CD14-positive monocyte (primary cell): ENCODE results near the gene TP53I3. TPM values are rescaled to one million over a fixed set of nuclear protein-coding genes. Genes with fewer than 3 reads are reported as not detected.

ENCODE experiments used
- DNase-seq, 3 donors: peaks; one replicate each; pipeline ENCODE4 v3.0.0-alpha.2; 2011 to 2022
- H2AFZ ChIP-seq: 2 replicates; pipeline ENCODE4 v1.6.0; 2012; ENCODE audit warnings: mild to moderate bottlenecking, low read depth, low read length, inconsistent platforms; ENCODE audit not compliant: insufficient read depth, poor library complexity, severe bottlenecking
- H3K27ac ChIP-seq, 2 donors: 1 replicate in 1 of 2; 2 replicates in 1 of 2; pipeline ENCODE4 v1.5.1; 2012 to 2013; ENCODE audit warnings: low read length in 2 of 2, control low read depth in 1 of 2, inconsistent platforms in 1 of 2, low read depth in 1 of 2, mild to moderate bottlenecking in 1 of 2
- H3K27me3 ChIP-seq, 2 donors: one replicate each; pipeline versions ENCODE4 v1.6.0 to v1.6.1; 2011 to 2013; ENCODE audit warnings: low read length in 2 of 2; ENCODE audit not compliant: control insufficient read depth in 2 of 2, insufficient read depth in 2 of 2
- H3K36me3 ChIP-seq, 2 donors: replicated peaks in 1 of 2; 1 replicate in 1 of 2; 2 replicates in 1 of 2; pipeline versions ENCODE4 v1.5.1 to v1.6.1; 2012 to 2013; ENCODE audit warnings: low read length in 2 of 2, control low read depth in 1 of 2, inconsistent platforms in 1 of 2, mild to moderate bottlenecking in 1 of 2; ENCODE audit not compliant: insufficient read depth in 2 of 2, control insufficient read depth in 1 of 2
- H3K4me1 ChIP-seq, 2 donors: 1 replicate in 1 of 2; 2 replicates in 1 of 2; pipeline versions ENCODE4 v1.5.1 to v1.6.1; 2012 to 2013; ENCODE audit warnings: low read length in 2 of 2, control low read depth in 1 of 2, inconsistent platforms in 1 of 2, mild to moderate bottlenecking in 1 of 2, moderate library complexity in 1 of 2; ENCODE audit not compliant: insufficient read depth in 2 of 2, control insufficient read depth in 1 of 2
- H3K4me2 ChIP-seq: replicated peaks from 2 replicates; pipeline ENCODE3; 2012; ENCODE audit warnings: low read length, moderate library complexity, mild to moderate bottlenecking; ENCODE audit not compliant: poor library complexity, severe bottlenecking; ENCODE audit errors: extremely low read depth
- H3K4me3 ChIP-seq, 3 experiments: fragments of 200-600 bp in 1 of 3; sonication (generic) in 1 of 3; replicated peaks in 1 of 3; 1 replicate in 2 of 3; 2 replicates in 1 of 3; pipeline ENCODE4 v1.5.1; 2011 to 2013; ENCODE audit warnings: low read length in 3 of 3, mild to moderate bottlenecking in 3 of 3, control low read depth in 2 of 3, low read depth in 2 of 3, inconsistent platforms in 1 of 3, moderate library complexity in 1 of 3
- H3K79me2 ChIP-seq: 2 replicates; pipeline ENCODE4 v1.6.0; 2012; ENCODE audit warnings: mild to moderate bottlenecking, control low read depth, inconsistent platforms, low read length, moderate library complexity; ENCODE audit not compliant: insufficient read depth
- H3K9ac ChIP-seq: 2 replicates; pipeline ENCODE4 v1.6.0; 2017; ENCODE audit warnings: low read length, mild to moderate bottlenecking; ENCODE audit not compliant: insufficient read depth, poor library complexity, severe bottlenecking
- H3K9me3 ChIP-seq, 2 donors: replicated peaks in 1 of 2; 1 replicate in 1 of 2; 2 replicates in 1 of 2; pipeline versions ENCODE4 v1.5.1 to v1.6.1; 2012 to 2013; ENCODE audit warnings: low read length in 2 of 2, control low read depth in 1 of 2; ENCODE audit not compliant: control insufficient read depth in 1 of 2, insufficient read depth in 1 of 2
- H4K20me1 ChIP-seq: 2 replicates; pipeline ENCODE4 v1.6.0; 2012; ENCODE audit warnings: mild to moderate bottlenecking, low read length, control low read depth, moderate library complexity; ENCODE audit not compliant: insufficient read depth
- H3K27ac Mint-ChIP-seq, 7 donors: one replicate each; pipeline ENCODE4 v1.8.0; 2020; ENCODE audit warnings: mild to moderate bottlenecking in 7 of 7, mixed read lengths in 7 of 7, moderate library complexity in 6 of 7, inconsistent platforms in 2 of 7
- H3K27me3 Mint-ChIP-seq, 3 donors: one replicate each; pipeline ENCODE4 v1.8.0; 2021 to 2022; ENCODE audit warnings: low read depth in 3 of 3, mild to moderate bottlenecking in 3 of 3, mixed read lengths in 3 of 3, moderate library complexity in 3 of 3, inconsistent platforms in 1 of 3
- H3K36me3 Mint-ChIP-seq, 2 donors: one replicate each; pipeline ENCODE4 v1.8.0; 2020; ENCODE audit warnings: mixed read lengths in 2 of 2, inconsistent platforms in 1 of 2, mild to moderate bottlenecking in 1 of 2
- H3K4me1 Mint-ChIP-seq: one replicate; pipeline ENCODE4 v1.8.0; 2020; ENCODE audit warnings: mild to moderate bottlenecking, mixed read lengths
- H3K4me3 Mint-ChIP-seq, 2 donors: one replicate each; pipeline ENCODE4 v1.8.0; 2020; ENCODE audit warnings: mild to moderate bottlenecking in 2 of 2, mixed read lengths in 2 of 2, moderate library complexity in 1 of 2
- H3K9me3 Mint-ChIP-seq, 7 donors: one replicate each; pipeline ENCODE4 v1.8.0; 2020 to 2022; ENCODE audit warnings: mixed read lengths in 7 of 7, mild to moderate bottlenecking in 6 of 7, moderate library complexity in 6 of 7, inconsistent platforms in 2 of 7
- WGBS: methylation state at CpG from one replicate; pipeline ENCODE4 v1.1.5; 2013; ENCODE audit warnings: missing lambda C conversion rate; ENCODE audit not compliant: insufficient coverage; 5-methylcytosine and 5-hydroxymethylcytosine counted together
- intact Hi-C, 2 donors: fragments of 100-400 bp; cut with micrococcal nuclease; formaldehyde crosslinking; loops; one replicate each; pipeline versions ENCODE4 v1.15.0 to v1.15.1; 2023
- polyA plus RNA-seq, 3 donors: library from polyadenylated mRNA; depleted of rRNA in 1 of 3; unstranded in 2 of 3; stranded (reverse) in 1 of 3; fragments of 300-500 nt in 2 of 3; fragments of >200 nt in 1 of 3; fragmentation: Illumina TruSeq in 2 of 3; gene quantifications; 1 replicate in 2 of 3; 2 replicates in 1 of 3; pipeline ENCODE4 v1.2.3, GENCODE V29; 2012 to 2021
- TF ChIP-seq, protein P1 (sequence below): fragments of 200-600 bp; IDR thresholded peaks from one replicate; pipeline ENCODE4 v1.8.0; 2022; ENCODE audit warnings: antibody characterized with exemption, mild to moderate bottlenecking

Gene TP53I3
- polyA plus RNA-seq, 3 donors: 24.5 to 41.7 (median 34.9) TPM

DNA sequence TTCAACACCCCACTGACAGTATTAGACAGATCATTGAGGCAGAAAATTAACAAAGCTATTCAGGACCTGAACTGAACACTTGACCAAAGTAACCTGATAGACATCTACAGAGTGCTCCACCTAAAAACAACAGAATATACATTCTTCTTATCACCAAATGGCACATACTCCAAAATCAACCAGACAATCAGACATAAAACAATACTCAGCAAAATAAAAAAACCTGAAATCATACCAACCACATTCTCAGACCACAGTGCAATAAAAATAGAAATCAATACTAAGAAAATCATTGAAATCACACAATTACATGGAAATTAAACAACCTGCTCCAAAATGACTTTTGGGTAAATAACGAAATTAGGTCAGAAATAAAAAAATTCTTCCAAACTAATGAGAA, 22.7 kb upstream of the TP53I3 start:
- no peaks in the 10 kb centered on the region for H3K4me1 Mint-ChIP-seq
- Histone ChIP-seq H3K4me1 (no peaks in the 10 kb centered on the region), H3K27ac (no peak overlapping the region), H3K4me2 (no peak overlapping the region), H4K20me1 (no peaks in the 10 kb centered on the region), H3K27me3 (no peaks in the 10 kb centered on the region), H3K79me2 (no peaks in the 10 kb centered on the region), H3K36me3 (peaks cover 13 to 18% of the 10 kb centered on the region in 2 donors), H3K9ac (no peak overlapping the region), H3K4me3 (no peak overlapping the region), H3K9me3 (peaks cover 6 to 22% of the 10 kb centered on the region in 2 donors), H2AFZ (no peak overlapping the region)
- peaks cover 21 to 40% (median 34%) of the 10 kb centered on the region in 7 donors for H3K9me3 Mint-ChIP-seq
- no peak overlapping the region for H3K4me3 Mint-ChIP-seq
- no peak overlapping the region for H3K27ac Mint-ChIP-seq
- intact Hi-C loops: no loop called here
- no CpG with 5 or more reads among the region's 1 CpG for WGBS
- TF ChIP-seq, protein P1, sequence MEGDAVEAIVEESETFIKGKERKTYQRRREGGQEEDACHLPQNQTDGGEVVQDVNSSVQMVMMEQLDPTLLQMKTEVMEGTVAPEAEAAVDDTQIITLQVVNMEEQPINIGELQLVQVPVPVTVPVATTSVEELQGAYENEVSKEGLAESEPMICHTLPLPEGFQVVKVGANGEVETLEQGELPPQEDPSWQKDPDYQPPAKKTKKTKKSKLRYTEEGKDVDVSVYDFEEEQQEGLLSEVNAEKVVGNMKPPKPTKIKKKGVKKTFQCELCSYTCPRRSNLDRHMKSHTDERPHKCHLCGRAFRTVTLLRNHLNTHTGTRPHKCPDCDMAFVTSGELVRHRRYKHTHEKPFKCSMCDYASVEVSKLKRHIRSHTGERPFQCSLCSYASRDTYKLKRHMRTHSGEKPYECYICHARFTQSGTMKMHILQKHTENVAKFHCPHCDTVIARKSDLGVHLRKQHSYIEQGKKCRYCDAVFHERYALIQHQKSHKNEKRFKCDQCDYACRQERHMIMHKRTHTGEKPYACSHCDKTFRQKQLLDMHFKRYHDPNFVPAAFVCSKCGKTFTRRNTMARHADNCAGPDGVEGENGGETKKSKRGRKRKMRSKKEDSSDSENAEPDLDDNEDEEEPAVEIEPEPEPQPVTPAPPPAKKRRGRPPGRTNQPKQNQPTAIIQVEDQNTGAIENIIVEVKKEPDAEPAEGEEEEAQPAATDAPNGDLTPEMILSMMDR: no peak
- DNase-seq: no peak
- peaks cover 0 to 2% (median 0%) of the 10 kb centered on the region in 3 donors for H3K27me3 Mint-ChIP-seq
- H3K36me3 Mint-ChIP-seq: peaks cover 17 to 35% of the 10 kb centered on the region in 2 donors

DNA sequence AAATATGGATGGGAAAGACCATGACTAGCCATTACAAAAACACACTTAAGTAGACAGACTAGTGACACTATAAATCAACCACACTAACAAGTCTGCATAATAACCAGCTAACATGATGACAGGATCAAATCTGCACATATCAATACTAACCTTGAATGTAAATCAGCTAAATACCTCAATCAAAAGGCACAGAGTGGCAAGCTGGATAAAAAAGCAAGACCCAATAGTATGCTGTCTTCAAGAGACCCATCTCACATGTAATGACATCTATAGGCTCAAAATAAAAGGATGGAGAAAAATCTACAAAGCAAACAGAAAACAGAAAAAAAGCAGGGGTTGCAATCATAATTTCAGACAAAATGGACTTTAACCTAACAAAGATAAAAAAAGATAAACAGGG, 22.2 kb upstream of the TP53I3 start:
- no peak overlapping the region for H3K4me3 Mint-ChIP-seq
- no peak overlapping the region for H3K27ac Mint-ChIP-seq
- no peaks in the 10 kb centered on the region for H3K4me1 Mint-ChIP-seq
- H3K27me3 Mint-ChIP-seq: peaks cover 0 to 2% (median 0%) of the 10 kb centered on the region in 3 donors
- Histone ChIP-seq H3K9me3 (peaks cover 6 to 22% of the 10 kb centered on the region in 2 donors), H3K4me1 (no peaks in the 10 kb centered on the region), H3K27me3 (no peaks in the 10 kb centered on the region), H3K79me2 (no peaks in the 10 kb centered on the region), H3K27ac (no peak overlapping the region), H3K4me2 (no peak overlapping the region), H2AFZ (no peak overlapping the region), H3K4me3 (no peak overlapping the region), H3K9ac (no peak overlapping the region), H3K36me3 (peaks cover 13 to 20% of the 10 kb centered on the region in 2 donors), H4K20me1 (no peaks in the 10 kb centered on the region)
- H3K36me3 Mint-ChIP-seq: peaks cover 20 to 41% of the 10 kb centered on the region in 2 donors
- peaks cover 21 to 41% (median 34%) of the 10 kb centered on the region in 7 donors for H3K9me3 Mint-ChIP-seq
- intact Hi-C loops: no loop called here
- TF ChIP-seq, protein P1: no peak
- no peak for DNase-seq
